Dedifferentiated amniotic fluid mesenchymal stem cell (primary cell): ENCODE measurements around the gene NKX1-1.

ENCODE experiments used
- DNase-seq: peaks from one replicate; pipeline ENCODE4 v3.0.0-alpha.2; 2016; ENCODE audit errors: extremely low spot score

The NKX1-1 gene

DNA sequence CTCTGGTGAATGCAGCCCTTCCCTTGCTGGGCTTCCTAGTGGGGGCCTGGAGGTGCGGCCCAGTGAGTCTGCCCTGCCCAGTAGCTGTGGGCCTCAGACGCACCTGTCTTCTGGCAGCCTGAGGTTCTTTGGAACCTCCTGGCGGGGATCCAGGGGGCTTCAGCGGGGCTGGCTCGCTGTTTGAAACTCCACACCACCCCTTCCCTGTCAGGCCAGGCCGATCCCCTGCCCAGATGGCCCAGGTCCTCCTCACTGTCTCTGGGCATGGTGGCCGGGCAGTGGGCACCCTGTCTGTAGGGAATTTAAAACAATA lies 10.7 kb upstream of the NKX1-1 start:
- DNase-seq = no peak

DNA sequence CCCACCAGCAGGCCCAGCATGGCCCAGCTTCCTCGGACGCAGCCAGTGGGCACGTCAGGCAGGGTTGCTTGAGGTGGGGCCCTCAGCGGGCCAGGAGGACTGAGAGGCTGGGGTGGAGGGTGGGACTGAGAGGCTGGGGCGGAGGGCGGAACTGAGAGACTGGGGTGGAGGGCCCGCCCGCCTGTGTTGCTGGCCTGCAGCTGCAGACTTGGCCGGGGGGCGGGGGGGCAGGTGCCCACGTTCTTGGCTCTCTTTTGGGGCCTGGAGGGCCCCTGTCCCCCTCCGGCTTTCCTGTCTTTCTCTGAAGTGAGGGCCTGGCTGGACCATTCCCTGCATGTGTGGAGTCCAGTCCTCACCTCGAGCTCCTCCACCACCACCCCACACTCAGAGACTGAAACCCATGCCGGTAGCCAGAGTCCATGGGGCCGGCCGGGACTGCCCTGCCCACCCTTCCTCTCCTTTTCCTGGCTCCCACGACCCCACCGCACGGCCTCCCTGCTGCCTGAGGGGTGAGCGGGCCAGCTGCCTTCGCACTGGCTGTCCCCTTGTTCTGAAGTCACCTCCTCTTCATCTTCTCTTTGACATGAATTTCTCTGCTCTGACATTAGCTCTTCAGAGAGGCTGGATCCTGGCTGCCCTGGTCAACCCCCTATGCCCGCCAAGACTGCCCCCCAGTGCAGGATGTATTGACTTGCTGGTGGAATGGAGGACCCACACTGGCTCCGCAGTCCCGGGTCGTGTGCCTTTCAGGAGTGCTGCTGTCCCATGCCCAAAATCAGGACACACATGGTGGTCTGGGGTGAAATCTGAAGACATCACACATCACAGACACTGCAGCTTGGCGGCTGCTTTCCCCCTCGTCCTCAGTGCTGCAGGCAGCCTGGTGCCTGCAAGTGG lies 10.1 kb upstream of the NKX1-1 start:
- no peak for DNase-seq

DNA sequence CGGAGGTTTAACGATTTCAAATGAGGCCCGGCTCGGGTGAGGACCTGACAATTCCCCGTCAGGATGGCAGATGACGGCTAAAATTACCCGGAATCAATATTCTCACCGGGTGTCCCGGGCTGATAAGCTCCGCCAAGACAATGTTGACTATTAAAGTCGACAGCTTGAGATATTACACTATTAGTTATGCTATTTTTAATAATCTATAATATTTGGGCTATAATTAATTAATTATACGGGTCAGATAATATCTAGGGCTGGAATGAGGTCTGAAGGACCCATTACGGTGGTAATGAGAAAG lies 9.4 kb upstream of the NKX1-1 start:
- no peak for DNase-seq

DNA sequence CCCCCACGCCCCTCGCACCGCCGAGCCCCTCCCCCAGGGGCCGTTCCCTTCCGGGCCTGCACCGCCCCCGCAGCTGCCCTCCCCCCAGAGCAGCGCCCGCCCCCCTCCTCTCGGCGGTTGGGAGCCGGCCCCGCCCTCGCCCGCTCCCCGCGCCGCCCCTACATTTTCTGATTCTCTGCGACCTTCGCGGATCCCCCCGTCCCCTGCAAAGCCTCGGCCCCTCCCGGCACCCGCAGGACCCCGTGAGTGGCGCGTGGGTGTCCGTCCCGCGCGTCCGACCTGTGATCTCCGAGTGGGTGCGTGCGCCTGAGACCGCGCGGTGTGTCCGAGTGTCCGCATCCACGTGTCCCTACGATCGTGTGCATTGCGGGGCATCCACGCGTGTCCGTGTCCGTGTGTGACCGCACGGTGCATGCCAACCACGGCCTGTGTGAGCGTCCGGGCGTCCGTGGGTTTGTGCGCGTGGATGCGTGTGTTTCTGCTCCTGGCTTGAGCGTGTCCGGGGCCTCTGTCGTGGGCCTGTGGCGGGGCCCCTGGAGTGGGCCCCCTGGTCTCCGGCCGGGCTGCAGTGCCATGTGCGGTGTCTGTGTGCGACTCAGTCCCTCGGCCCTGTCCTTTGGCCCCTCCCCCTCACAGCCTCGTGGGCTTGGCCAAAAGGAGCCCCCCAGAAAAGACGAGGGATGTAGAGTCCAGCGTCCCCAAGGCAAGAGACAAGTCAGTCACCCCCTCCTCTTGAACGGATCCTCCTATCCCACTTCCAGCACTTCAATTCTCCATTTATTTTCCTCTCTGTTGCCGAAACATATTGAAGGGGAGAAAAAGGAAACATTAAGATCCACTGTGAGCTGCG lies 8.8 kb upstream of the NKX1-1 start:
- no peak for DNase-seq

DNA sequence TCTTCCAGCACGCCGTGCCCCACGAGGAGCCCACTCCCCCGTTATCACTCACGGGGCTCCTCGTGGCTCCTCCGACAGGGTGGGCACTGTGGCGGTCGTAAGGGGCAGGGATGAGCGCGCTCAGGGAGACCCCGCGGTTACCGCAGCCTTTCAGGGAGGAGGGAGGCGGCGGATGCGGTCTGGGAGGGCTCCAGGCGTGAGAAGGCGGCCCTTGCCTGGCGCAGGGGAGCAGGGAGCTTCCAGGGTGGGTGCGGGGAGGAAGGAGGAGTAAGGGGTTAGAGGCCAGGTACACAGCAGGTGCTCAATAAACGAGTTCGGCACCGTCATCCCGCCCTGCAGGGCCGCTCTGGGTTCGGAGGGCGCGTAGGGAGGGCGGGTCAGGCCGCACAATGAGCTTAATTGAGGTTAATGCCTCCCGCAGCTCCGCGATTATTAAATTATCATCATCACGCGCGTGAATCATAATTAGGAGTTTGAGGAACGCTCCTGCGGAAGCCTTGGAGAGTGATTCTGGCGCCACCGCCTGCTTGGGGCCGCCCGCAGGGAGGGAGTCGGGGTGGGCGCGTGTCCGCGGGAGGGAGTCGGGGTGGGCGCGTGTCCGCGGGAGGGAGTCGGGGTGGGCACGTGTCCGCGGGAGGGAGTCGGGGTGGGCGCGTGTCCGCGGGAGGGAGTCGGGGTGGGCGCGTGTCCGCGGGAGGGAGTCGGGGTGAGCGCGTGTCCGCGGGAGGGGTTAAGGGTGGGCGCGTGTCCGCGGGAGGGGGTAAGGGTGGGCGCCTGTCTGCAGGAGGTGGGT lies 7.6 kb upstream of the NKX1-1 start:
- no peak for DNase-seq

- DNase-seq = no peak
Observed at GRCh38 chr4:1413204-1413663, 7.0 kb upstream of the NKX1-1 start.

GRCh38 chr4:1412376-1413203 lies 6.3 kb upstream of the NKX1-1 start:
- no peak for DNase-seq

- no peak for DNase-seq
Observed at GRCh38 chr4:1411436-1412375, 5.5 kb upstream of the NKX1-1 start.

- no peak for DNase-seq
Observed at GRCh38 chr4:1410491-1411325, 4.5 kb upstream of the NKX1-1 start.

DNA sequence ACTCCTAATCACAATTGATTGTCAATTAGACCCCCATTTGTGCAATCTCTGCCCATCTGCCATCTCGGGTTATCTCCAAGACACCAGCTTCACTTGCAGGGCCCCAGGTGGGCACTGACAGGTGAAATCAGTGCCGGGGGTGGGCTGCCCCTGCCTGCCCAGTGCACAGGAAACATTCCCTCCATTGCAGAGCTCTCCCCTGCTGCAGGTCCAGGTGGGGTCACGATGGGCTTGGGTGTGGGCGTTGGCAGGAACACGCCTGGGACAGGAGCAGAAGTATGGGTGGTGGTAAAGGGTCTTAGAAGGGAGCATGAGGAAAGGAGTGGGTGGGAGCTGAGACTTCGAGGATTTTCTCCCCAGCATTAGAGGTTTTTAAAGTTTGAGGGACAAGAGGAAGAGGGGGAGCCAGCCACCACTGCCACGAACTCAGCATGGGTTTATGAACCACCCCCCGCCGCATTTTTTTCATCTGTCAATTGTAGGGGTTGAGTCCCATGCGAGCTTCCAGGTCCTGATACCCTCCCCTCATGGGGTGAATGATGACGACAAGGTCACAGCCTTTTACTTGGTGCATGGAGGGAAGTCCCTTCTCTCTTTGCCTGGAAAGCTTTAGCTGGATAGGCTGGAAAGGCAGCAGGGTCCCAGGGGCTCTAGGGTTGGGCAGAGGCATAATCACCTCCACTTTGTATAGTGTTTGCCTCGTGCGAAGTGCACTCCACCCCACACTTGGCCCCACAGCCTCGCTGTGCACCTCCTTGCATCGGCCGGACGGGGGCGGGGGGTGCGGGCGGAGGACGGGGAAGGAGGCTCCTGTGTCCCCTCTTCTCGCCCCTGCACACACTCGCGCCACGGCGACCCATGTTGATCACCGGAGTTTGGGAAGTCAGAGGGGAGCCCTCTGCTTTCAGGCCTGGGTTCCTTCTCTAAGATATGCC lies 3.5 kb upstream of the NKX1-1 start:
- no peak for DNase-seq

- no peak for DNase-seq
Observed at GRCh38 chr4:1409079-1409478, 2.8 kb upstream of the NKX1-1 start.

- DNase-seq = no peak
Observed at GRCh38 chr4:1408418-1408817, 2.2 kb upstream of the NKX1-1 start.

GRCh38 chr4:1407657-1408333 lies 1.6 kb upstream of the NKX1-1 start:
- no peak for DNase-seq

DNA sequence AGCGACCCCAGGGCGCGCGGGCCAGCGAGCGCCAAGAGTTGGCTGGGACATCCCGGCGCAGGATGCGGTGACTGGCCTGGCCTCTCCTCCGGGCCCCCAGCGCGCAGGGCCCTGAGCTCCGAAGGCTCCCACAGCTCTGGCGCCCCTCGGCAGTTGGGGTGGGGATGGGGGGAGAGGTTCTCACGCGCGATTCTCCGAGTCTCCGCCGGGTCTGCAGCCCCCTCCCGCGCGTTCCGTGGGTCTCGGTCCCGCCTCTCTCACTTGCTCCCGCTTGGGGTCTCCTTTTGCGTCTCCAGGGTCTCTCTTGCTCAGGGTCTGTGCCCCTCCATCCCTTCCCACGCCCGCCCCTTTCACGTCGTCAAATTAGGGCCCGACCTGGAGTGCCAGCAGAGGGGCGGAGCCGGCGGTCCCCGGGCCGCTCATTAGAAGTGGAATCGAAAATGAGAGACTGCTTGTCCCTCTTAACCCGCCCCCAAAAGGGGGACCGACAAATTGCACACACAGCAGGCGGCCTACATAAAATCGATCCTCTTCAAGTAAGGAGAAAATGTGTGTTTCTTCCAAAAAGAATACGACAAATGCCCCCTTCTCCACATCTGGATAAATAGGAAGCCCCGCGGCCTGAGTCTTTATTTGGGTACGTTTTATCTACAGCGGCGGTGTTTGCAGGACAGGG lies 877 bp upstream of the NKX1-1 start:
- no peak for DNase-seq

DNA sequence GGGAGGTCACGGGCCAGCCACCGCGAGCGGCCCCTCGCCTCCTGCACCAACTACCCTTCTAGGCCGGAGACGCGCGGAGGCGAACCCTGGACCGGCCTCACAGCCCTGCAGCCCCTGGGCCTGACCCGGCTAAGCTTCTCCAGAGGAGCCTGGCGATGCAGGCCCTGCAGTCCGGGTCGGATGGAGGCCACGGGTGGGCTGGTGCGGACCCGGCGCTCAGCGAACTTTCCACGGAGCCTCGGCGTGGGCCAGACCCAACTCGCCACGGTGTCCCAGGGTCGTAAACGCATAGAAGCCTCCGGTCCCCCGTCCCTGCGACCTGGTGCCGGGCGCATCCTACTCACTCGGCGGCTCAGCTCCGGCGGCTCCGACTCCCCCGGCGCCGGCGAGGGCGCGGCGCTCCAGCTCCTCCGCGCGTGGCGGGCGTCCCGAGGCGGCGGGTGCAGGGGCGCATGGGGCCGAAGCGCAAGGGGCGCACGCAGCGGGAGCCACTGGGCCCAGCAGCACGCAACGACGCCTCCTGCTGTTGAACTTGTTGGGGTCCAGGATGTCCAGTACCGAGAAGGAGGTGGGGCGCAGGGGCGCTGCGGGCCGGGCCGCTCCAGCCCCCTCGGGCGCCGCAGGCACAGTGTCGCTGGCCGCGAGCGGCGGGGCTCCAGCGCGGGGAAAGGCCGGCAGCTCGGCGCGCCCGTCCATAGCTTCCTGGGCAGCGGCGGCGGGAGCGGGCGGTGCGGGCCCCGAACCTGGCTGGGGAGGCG lies 427 bp downstream of the NKX1-1 start:
- DNase-seq = no peak

- no peak for DNase-seq
Observed at GRCh38 chr4:1405254-1405635, 997 bp downstream of the NKX1-1 start.
